ENCODE measurements around the gene SASH1. TPM values are rescaled to one million over a fixed set of nuclear protein-coding genes. Genes with fewer than 3 reads are reported as not detected.

The SASH1 gene
- total RNA-seq, 2 donors from 2014 or later = 4.6 to 12.4 TPM

GRCh38 chr6:148455674-148456558, 113.3 kb downstream of the SASH1 start:
- Mint-ChIP-seq H3K9me3 (no peaks in the 10 kb centered on the region), H3K27me3 (ENCODE audit: insufficient read depth) (no peaks in the 10 kb centered on the region), H3K27ac (no peak overlapping the region), H3K4me3 (no peak overlapping the region), H3K36me3 (ENCODE audit: low read depth) (no peaks in the 10 kb centered on the region), H3K4me1 (peaks cover 6% of the 10 kb centered on the region)
- Histone ChIP-seq H3K4me3 (ENCODE audit: low read length) (no peak overlapping the region), H3K9ac (ENCODE audit: extremely low read depth, low read length, poor library complexity, severe bottlenecking) (no peak overlapping the region), H3K4me1 (ENCODE audit: control insufficient read depth, insufficient read depth, low read length) (peaks cover 7% of the 10 kb centered on the region), H3K9me3 (ENCODE audit: control insufficient read depth, low read length) (no peaks in the 10 kb centered on the region), H3K27ac (ENCODE audit: low read depth, low read length) (peak overlapping the region; percentile 73), H3K27me3 (ENCODE audit: control insufficient read depth, insufficient read depth, low read length, poor library complexity, severe bottlenecking) (no peaks in the 10 kb centered on the region), H3K36me3 (ENCODE audit: control insufficient read depth, insufficient read depth, low read length) (no peaks in the 10 kb centered on the region)
- no peak for TF ChIP-seq CTCF (conservative IDR thresholded peaks at IDR 0.05)
- WGBS, 2 experiments (ENCODE audit: insufficient coverage in 1 of 2, insufficient read length in 1 of 2) = 82 to 92% methylated on average over 15 to 20 of the region's 20 CpGs
- DNase-seq = peak; percentile 38

- DNase-seq = no peak
- WGBS, 2 experiments (ENCODE audit: insufficient coverage in 1 of 2, insufficient read length in 1 of 2) = 85 to 90% methylated on average over 4 to 10 of the region's 10 CpGs
- Histone ChIP-seq H3K9ac (ENCODE audit: extremely low read depth, low read length, poor library complexity, severe bottlenecking) (no peak overlapping the region), H3K27ac (ENCODE audit: low read depth, low read length) (no peak overlapping the region), H3K36me3 (ENCODE audit: control insufficient read depth, insufficient read depth, low read length) (no peaks in the 10 kb centered on the region), H3K4me3 (ENCODE audit: low read length) (no peak overlapping the region), H3K27me3 (ENCODE audit: control insufficient read depth, insufficient read depth, low read length, poor library complexity, severe bottlenecking) (no peaks in the 10 kb centered on the region), H3K4me1 (ENCODE audit: control insufficient read depth, insufficient read depth, low read length) (peaks cover 7% of the 10 kb centered on the region), H3K9me3 (ENCODE audit: control insufficient read depth, low read length) (no peaks in the 10 kb centered on the region)
- Mint-ChIP-seq H3K27me3 (ENCODE audit: insufficient read depth) (no peaks in the 10 kb centered on the region), H3K4me3 (no peak overlapping the region), H3K27ac (no peak overlapping the region), H3K36me3 (ENCODE audit: low read depth) (no peaks in the 10 kb centered on the region), H3K4me1 (peaks cover 6% of the 10 kb centered on the region), H3K9me3 (no peaks in the 10 kb centered on the region)
- TF ChIP-seq CTCF (conservative IDR thresholded peaks at IDR 0.05) = no peak
Measured at GRCh38 chr6:148457137-148457842, 114.7 kb downstream of the SASH1 start.

- H3K36me3 ChIP-seq (ENCODE audit: control insufficient read depth, insufficient read depth, low read length) = no peaks in the 10 kb centered on the region
- H3K27ac ChIP-seq (ENCODE audit: low read depth, low read length) = no peak overlapping the region
- Mint-ChIP-seq H3K4me3 (no peak overlapping the region), H3K9me3 (no peaks in the 10 kb centered on the region), H3K4me1 (peaks cover 6% of the 10 kb centered on the region), H3K27ac (no peak overlapping the region), H3K36me3 (ENCODE audit: low read depth) (no peaks in the 10 kb centered on the region), H3K27me3 (ENCODE audit: insufficient read depth) (no peaks in the 10 kb centered on the region)
- no peaks in the 10 kb centered on the region for H3K9me3 ChIP-seq (ENCODE audit: control insufficient read depth, low read length)
- no peak overlapping the region for H3K4me3 ChIP-seq (ENCODE audit: low read length)
- no peak overlapping the region for H3K9ac ChIP-seq (ENCODE audit: extremely low read depth, low read length, poor library complexity, severe bottlenecking)
- no peak for DNase-seq
- TF ChIP-seq CTCF (conservative IDR thresholded peaks at IDR 0.05) = no peak
- H3K4me1 ChIP-seq (ENCODE audit: control insufficient read depth, insufficient read depth, low read length) = peaks cover 7% of the 10 kb centered on the region
- H3K27me3 ChIP-seq (ENCODE audit: control insufficient read depth, insufficient read depth, low read length, poor library complexity, severe bottlenecking) = no peaks in the 10 kb centered on the region
- WGBS, 2 experiments (ENCODE audit: insufficient coverage in 1 of 2, insufficient read length in 1 of 2) = 92 to 96% methylated on average over 2 to 4 of the region's 4 CpGs
Measured at GRCh38 chr6:148457843-148458159, 115.2 kb downstream of the SASH1 start.
